Right atrium auricular region (tissue), 2 donors: ENCODE results near the gene HSD3B1. TPM values are rescaled to one million over a fixed set of nuclear protein-coding genes. Genes with fewer than 3 reads are reported as not detected.

Source experiments
- DNase-seq: peaks from one replicate; pipeline ENCODE4 v3.0.0-alpha.2; 2019; ENCODE audit warnings: low spot score
- H3K27ac ChIP-seq, 2 donors: fragments of 200-600 bp; sonication (generic); 1 replicate in 1 of 2; 2 replicates in 1 of 2; pipeline ENCODE4 v1.5.1; 2016 to 2019
- H3K27me3 ChIP-seq, 2 donors: fragments of 200-600 bp; sonication (generic); one replicate each; pipeline versions ENCODE4 v1.5.1 to v1.6.0; 2017 to 2019
- H3K36me3 ChIP-seq: fragments of 200-600 bp; sonication (generic); one replicate; pipeline ENCODE4 v1.5.1; 2016
- H3K4me1 ChIP-seq, 2 donors: fragments of 200-600 bp; sonication (generic); one replicate each; pipeline versions ENCODE4 v1.5.1 to v1.6.0; 2017 to 2019
- H3K4me3 ChIP-seq, 2 donors: fragments of 200-600 bp; sonication (generic); 1 replicate in 1 of 2; 2 replicates in 1 of 2; pipeline ENCODE4 v1.5.1; 2017 to 2019; ENCODE audit warnings: mild to moderate bottlenecking in 1 of 2, moderate library complexity in 1 of 2
- H3K9me3 ChIP-seq, 2 donors: fragments of 200-600 bp; sonication (generic); one replicate each; pipeline ENCODE4 v1.5.1; 2019
- total RNA-seq, 2 donors: library from RNA; depleted of rRNA; stranded (reverse); fragments of >200 nt; gene quantifications; one replicate each; pipeline ENCODE4 v1.1.0, GENCODE V29; 2016
- TF ChIP-seq, protein P1 (sequence below), 2 donors: fragments of 200-600 bp; sonication (generic); IDR thresholded peaks; one replicate each; pipeline ENCODE4 v1.5.1; 2019; ENCODE audit warnings: antibody characterized with exemption in 2 of 2

The HSD3B1 gene
- total RNA-seq, 2 donors from 2014 or later: not detected

DNA sequence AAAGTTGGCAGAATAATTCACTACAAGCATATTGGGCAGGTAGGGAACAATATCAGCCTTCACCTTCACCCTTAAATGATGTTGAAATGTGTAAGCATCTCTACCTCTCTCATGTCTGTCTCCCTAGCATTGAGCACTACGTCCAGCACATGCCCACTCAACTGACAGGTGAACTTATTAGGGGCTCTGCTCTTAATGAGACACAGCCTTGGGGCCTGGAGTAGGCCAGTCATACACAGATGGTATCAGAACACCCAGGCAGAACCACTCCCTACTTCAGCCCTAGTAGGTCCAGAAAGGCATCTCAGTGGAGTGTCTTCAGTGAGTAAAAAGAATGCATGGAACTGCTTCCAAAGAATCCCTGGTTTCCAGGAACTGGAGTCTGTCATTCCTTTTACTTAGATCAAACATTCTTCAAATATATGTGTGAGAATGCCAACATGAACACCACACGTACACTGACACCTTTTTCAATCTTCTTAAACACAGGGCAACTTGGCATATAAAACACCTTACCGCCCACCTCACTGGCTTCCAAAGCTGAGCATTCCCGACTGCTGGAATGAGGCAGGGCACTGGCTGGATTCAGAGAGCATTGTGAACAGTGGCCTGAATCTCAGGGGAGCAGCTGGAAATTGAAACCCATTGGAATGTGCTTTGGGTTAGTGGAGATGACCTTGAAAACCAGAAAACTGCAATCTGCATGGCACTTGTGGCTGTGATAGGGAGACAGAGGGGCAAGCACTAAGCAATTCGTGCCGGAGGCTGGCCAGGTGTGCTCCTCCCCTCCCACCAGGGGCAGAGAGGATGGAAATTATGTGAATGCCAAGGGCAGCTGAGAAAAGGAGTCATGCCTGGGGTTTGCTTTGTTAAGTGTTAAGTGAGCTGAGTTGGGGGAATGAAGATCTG lies 24.2 kb upstream of the HSD3B1 start:
- TF ChIP-seq, protein P1, sequence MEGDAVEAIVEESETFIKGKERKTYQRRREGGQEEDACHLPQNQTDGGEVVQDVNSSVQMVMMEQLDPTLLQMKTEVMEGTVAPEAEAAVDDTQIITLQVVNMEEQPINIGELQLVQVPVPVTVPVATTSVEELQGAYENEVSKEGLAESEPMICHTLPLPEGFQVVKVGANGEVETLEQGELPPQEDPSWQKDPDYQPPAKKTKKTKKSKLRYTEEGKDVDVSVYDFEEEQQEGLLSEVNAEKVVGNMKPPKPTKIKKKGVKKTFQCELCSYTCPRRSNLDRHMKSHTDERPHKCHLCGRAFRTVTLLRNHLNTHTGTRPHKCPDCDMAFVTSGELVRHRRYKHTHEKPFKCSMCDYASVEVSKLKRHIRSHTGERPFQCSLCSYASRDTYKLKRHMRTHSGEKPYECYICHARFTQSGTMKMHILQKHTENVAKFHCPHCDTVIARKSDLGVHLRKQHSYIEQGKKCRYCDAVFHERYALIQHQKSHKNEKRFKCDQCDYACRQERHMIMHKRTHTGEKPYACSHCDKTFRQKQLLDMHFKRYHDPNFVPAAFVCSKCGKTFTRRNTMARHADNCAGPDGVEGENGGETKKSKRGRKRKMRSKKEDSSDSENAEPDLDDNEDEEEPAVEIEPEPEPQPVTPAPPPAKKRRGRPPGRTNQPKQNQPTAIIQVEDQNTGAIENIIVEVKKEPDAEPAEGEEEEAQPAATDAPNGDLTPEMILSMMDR (IDR thresholded peaks at IDR 0.05): no peak
- H3K27me3 ChIP-seq: no peaks in the 10 kb centered on the region
- no peaks in the 10 kb centered on the region for H3K4me1 ChIP-seq
- no peak overlapping the region for H3K27ac ChIP-seq
- no peak overlapping the region for H3K4me3 ChIP-seq
- H3K9me3 ChIP-seq: no peaks in the 10 kb centered on the region
- no peak for DNase-seq
- no peaks in the 10 kb centered on the region for H3K36me3 ChIP-seq

DNA sequence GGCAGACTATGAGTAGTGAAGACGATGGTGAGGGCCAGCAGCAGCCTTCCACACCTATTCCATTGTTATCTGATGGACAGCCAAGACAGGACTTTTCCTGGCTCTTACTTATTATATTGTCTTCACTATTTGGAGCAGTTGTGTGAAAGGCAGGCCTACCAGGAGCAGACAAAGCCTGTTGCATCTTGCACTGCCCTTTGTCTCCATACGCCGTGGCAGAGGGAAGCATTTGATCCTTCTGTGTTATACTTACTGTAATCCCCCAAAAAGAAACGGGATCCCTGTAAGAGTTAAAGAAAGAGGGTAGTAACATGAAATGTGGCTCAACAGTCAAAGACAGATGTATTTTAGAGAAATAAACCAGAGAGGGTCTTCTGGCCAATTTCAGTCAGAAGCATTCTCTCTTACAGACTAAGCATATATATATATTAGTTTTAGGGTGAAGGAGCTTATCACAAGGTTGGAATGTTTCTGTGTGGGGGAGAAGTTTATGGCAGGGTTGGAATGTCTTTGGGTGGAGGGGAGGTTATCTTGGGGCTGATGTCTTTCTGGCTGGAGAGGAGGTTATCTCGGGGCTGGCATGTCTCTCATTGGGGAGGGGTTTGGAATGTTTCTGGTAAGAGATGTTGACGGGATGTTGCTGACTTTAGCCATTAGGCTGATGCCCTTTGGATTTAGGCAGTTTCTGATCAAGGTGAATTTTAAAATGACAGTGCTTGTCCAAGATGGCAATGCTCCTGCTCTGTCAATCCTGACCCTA lies 23.4 kb upstream of the HSD3B1 start:
- TF ChIP-seq, protein P1 (IDR thresholded peaks at IDR 0.05): no peak
- Histone ChIP-seq H3K9me3 (no peaks in the 10 kb centered on the region), H3K4me1 (no peaks in the 10 kb centered on the region), H3K4me3 (no peak overlapping the region), H3K27ac (no peak overlapping the region), H3K27me3 (no peaks in the 10 kb centered on the region), H3K36me3 (no peaks in the 10 kb centered on the region)
- DNase-seq: no peak

DNA sequence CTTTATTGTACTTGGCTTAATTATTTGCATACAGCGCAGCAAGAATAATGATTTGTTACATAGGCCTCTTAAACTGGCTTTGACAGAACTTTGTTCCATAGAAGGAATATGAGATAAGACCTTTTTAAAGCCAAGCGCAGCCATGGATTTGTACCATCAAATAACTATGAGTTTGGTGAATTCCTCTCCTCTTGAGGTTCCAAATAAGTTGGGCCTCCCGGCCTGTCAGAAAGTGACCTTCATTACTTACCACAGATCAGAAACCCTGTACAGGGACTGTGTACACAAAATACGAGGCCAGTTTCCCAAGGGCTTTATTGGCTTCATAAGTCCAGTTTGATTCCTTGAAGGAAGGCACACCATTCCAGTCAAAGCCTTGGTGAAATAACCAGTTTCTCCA lies 21.8 kb upstream of the HSD3B1 start:
- Histone ChIP-seq H3K4me3 (no peak overlapping the region), H3K36me3 (no peaks in the 10 kb centered on the region), H3K4me1 (no peaks in the 10 kb centered on the region), H3K9me3 (no peaks in the 10 kb centered on the region), H3K27me3 (no peaks in the 10 kb centered on the region), H3K27ac (no peak overlapping the region)
- TF ChIP-seq, protein P1 (IDR thresholded peaks at IDR 0.05): no peak
- DNase-seq: no peak

DNA sequence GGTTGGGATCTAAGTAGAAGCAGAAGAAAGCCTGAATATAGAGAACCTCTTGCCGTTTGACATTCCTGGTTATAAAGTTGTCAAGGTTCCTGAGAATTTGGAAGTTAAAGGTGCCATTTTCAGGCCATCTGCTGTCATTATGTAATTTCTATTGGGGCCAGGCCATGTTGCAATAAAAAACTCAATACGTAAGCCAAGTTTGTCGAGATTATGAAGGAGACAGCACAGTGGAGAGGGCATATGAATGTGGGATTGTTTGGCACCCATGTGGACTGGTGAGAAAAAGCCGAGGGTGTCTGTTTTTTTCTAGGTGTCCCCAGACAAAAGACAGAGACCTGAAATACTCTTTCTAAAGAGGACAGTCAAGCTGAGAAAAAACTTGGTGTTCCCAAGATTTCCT lies 18.8 kb upstream of the HSD3B1 start:
- no peaks in the 10 kb centered on the region for H3K36me3 ChIP-seq
- no peaks in the 10 kb centered on the region for H3K4me1 ChIP-seq
- no peaks in the 10 kb centered on the region for H3K27me3 ChIP-seq
- H3K27ac ChIP-seq: no peak overlapping the region
- no peaks in the 10 kb centered on the region for H3K9me3 ChIP-seq
- TF ChIP-seq, protein P1 (IDR thresholded peaks at IDR 0.05): no peak
- H3K4me3 ChIP-seq: no peak overlapping the region
- DNase-seq: no peak

DNA sequence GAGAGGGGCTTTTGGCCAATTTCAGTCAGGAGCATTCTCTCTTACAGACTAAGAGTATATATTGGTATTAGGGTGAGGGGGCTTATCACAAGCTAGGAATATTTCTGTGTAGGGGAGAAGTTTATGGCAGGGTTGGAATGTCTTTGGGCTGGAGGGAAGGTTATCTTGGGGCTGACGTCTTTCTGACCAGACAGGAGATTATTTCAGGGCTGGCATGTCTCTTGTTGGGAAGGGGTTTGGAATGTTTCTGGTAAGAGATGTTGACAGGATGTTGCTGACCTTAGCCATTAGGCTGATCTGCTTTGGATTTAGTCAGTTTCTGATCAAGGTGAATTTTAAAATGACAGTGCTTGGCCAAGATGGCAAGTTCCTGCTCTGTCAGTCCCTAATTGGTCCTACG lies 17.8 kb upstream of the HSD3B1 start:
- DNase-seq: no peak

More for the DNA sequence above, 17.8 kb upstream of the HSD3B1 start:
- TF ChIP-seq, protein P1 (IDR thresholded peaks at IDR 0.05): no peak
- no peak overlapping the region for H3K27ac ChIP-seq
- no peaks in the 10 kb centered on the region for H3K27me3 ChIP-seq
- H3K9me3 ChIP-seq: no peaks in the 10 kb centered on the region
- H3K4me3 ChIP-seq: no peak overlapping the region
- no peaks in the 10 kb centered on the region for H3K36me3 ChIP-seq
- H3K4me1 ChIP-seq: no peaks in the 10 kb centered on the region
